IgD-negative memory B cell (primary cell): ENCODE data around the gene PCAT7. TPM values are rescaled to one million over a fixed set of nuclear protein-coding genes. Genes with fewer than 3 reads are reported as not detected.
"Not testable (repeated sequence)": the region's sequence is repeated elsewhere in the genome, so short reads cannot be mapped to it uniquely, and the experiment has no call there.

Experiments
- H3K27ac Mint-ChIP-seq, 3 donors: one replicate each; pipeline ENCODE4 v1.8.0; 2020 to 2022; ENCODE audit warnings: mild to moderate bottlenecking in 3 of 3, mixed read lengths in 3 of 3, moderate library complexity in 1 of 3
- H3K27me3 Mint-ChIP-seq: one replicate; pipeline ENCODE4 v1.8.0; 2021; ENCODE audit warnings: mixed read lengths
- H3K36me3 Mint-ChIP-seq: one replicate; pipeline ENCODE4 v1.8.0; 2020; ENCODE audit warnings: mild to moderate bottlenecking, mixed read lengths
- H3K4me1 Mint-ChIP-seq, 3 donors: one replicate each; pipeline ENCODE4 v1.8.0; 2020 to 2022; ENCODE audit warnings: mixed read lengths in 3 of 3, mild to moderate bottlenecking in 1 of 3
- H3K4me3 Mint-ChIP-seq, 4 donors: one replicate each; pipeline ENCODE4 v1.8.0; 2020 to 2022; ENCODE audit warnings: mild to moderate bottlenecking in 4 of 4, mixed read lengths in 4 of 4, moderate library complexity in 3 of 4
- H3K9me3 Mint-ChIP-seq, 3 donors: one replicate each; pipeline ENCODE4 v1.8.0; 2020 to 2021; ENCODE audit warnings: mixed read lengths in 3 of 3, mild to moderate bottlenecking in 1 of 3
- polyA plus RNA-seq: library from polyadenylated mRNA; unstranded; fragments of 300-500 nt; fragmentation: Illumina TruSeq; gene quantifications from one replicate; pipeline ENCODE4 v1.2.3, GENCODE V29; 2021

The PCAT7 gene
- polyA plus RNA-seq, 1 donor from 2014 or later: not detected

DNA sequence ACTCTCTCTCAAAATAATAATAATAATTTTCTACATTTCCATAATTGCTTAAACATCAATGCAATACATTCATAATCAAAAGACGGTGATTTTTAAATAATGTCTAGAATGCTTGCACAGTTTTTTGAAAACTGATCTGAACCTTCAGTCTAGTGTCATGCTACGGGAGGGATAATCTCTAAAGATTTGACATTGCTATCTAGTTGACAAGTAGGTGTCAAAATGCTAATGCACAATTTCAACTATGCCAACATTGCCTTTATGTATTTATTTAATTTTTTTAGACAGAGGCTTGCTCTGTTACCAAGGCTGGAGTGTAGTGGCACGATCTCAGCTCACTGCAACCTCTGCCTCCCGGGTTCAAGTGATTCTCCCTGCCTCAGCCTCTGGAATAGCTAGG lies 16.0 kb upstream of the PCAT7 start:
- no peaks in the 10 kb centered on the region for H3K9me3 Mint-ChIP-seq
- H3K4me3 Mint-ChIP-seq: no peak overlapping the region
- H3K27ac Mint-ChIP-seq: no peak overlapping the region
- H3K36me3 Mint-ChIP-seq: no peaks in the 10 kb centered on the region
- no peaks in the 10 kb centered on the region for H3K4me1 Mint-ChIP-seq
- H3K27me3 Mint-ChIP-seq: peaks cover 3% of the 10 kb centered on the region

DNA sequence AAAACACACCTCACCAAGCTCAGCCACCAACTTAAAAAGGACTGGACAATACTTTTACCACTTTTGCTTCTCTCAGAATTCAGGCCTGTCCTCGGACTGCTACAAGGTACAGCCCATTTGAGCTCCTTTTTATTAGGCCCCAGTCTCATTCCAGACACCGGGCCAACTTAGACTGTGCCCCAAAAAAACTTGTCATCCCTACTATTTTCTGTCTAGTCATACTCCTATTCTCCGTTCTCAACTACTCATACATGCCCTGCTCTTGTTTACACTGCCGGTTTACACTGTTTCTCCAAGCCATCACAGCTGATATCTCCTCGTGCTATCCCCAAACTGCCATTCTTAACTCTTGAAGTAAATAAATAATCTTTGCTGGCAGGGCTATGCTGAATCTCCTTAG lies 10.5 kb upstream of the PCAT7 start:
- H3K4me1 Mint-ChIP-seq, H3K27ac Mint-ChIP-seq, H3K9me3 Mint-ChIP-seq, H3K36me3 Mint-ChIP-seq, H3K27me3 Mint-ChIP-seq, H3K4me3 Mint-ChIP-seq: not testable (repeated sequence)

DNA sequence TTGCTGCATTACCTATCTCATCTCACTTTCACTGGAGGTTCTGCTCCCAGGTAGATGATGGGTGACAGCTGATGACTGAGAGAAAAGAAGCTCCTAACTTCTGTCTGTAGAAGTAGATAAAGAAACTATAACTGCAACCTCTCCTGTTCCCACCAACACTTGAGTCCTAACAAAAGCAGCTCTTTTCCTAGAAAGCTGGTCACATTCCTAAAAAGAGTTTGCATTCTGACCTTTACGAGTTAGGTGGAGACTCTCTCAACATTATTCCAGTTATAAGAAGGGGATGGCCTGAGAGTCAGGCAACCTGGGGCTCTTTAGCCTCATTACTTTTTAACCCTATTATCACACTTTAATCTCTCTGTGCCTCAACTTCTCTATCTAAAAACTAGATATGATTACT lies 8.9 kb upstream of the PCAT7 start:
- Mint-ChIP-seq H3K36me3 (no peaks in the 10 kb centered on the region), H3K27ac (no peak overlapping the region), H3K27me3 (peaks cover 4% of the 10 kb centered on the region), H3K4me1 (no peaks in the 10 kb centered on the region), H3K9me3 (no peaks in the 10 kb centered on the region), H3K4me3 (no peak overlapping the region)

DNA sequence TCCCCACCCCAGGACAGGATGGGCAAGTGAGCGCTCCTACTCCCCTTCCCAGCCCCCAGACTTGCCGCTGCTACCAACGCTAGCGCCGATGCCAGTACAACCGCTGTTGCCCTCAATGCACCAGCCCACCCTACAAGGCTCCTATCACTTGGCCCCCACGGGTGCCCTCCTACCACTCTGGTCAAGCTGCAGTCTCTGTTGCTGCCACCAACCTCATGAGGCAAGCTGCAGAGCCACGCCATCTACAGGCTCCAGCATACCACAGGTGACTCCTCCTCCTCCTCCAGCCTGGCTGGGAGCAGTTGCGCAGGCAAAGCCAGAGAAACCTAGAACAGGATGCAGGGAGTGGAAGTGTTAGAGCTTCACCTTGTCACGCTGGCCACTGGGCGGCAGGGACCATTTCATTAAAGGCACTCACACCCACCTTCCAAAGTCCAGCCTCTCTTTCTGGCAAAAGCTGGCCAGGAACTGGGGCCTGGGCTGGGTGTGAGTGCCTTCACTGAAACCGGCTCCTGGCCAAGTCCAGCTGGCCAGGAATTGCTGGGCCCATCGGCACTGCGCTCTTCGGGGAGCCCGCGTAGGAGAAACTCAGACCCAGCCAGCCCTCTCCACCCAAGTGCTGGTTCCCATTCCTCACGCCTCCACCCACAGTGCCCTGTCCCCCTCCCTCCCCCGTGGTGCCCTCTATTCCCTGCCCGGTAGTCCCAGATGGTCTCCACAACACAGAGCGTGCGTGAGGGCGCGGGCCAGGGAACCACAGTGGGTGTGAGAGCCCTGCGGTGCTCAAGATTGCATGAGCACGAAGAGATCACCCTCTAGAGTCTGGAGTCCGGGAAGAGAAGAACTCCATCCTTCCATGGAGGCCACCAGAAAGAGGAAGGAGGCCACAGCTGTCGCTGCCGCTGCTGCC lies 1.6 kb upstream of the PCAT7 start:
- H3K27ac Mint-ChIP-seq: no peak overlapping the region
- no peak overlapping the region for H3K4me3 Mint-ChIP-seq
- no peaks in the 10 kb centered on the region for H3K4me1 Mint-ChIP-seq
- H3K36me3 Mint-ChIP-seq: no peaks in the 10 kb centered on the region
- peaks cover 11% of the 10 kb centered on the region for H3K27me3 Mint-ChIP-seq
- no peaks in the 10 kb centered on the region for H3K9me3 Mint-ChIP-seq

DNA sequence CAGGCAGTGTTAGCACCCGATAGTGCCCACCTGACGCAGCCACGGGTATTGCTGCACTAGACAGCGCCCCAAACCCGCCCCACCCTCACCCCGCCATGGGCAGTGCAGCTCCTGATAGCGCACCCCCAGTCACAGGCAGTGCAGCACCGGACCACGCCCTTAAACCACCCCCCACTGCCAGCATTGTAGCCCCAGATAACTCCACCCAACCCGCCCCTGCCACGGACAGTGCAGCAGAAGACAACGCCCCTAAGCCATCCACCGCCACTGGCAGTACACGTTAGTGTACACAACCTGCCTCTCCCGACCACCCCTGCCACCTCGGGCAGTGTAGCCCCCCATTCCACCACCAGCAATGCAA lies 825 bp upstream of the PCAT7 start:
- Mint-ChIP-seq H3K4me1 (no peaks in the 10 kb centered on the region), H3K36me3 (no peaks in the 10 kb centered on the region), H3K9me3 (no peaks in the 10 kb centered on the region), H3K27me3 (peaks cover 11% of the 10 kb centered on the region), H3K27ac (no peak overlapping the region), H3K4me3 (no peak overlapping the region)

DNA sequence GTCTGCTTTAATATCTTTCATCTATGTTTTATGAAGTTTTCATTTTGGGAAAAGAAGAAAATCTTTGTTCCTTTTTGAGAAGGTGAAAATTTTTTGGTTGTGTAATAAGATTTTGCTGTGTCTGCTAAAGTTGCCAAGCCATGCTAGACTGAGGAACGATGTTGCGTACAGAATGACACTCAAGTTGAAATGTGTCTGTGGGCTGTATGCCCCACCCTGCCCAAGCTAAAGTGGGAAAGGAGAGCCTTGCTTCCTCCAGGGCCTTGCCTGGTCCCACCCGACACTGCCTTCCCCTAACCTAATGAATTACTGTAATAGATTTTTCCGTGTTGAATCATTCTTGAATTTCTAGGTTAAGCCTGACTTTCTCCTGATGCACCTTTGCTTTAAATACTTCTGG lies 2.5 kb downstream of the PCAT7 start:
- Mint-ChIP-seq H3K27ac (no peak overlapping the region), H3K27me3 (peaks cover 16% of the 10 kb centered on the region), H3K36me3 (no peaks in the 10 kb centered on the region), H3K9me3 (no peaks in the 10 kb centered on the region), H3K4me3 (no peak overlapping the region), H3K4me1 (no peaks in the 10 kb centered on the region)

DNA sequence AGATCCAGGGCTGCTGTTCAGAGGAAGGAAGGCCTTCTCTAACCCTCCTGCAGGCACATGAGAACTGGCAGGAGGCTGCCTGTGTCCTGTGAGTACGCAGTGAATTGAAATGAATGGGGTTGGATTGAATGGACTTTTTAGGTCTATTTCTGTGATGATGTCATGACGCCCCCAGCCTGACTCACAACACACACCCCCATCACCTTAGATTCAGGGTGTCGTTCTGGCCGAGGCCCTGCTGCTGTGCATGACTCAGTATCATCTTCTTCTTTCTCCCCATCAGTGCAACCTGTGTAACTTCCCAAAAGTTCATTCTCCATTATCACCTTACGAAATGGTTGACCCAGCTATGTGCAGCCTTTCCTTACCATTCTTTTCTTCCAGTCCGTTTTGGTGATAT lies 5.4 kb downstream of the PCAT7 start:
- Mint-ChIP-seq H3K4me1 (no peaks in the 10 kb centered on the region), H3K27me3 (peaks cover 21% of the 10 kb centered on the region), H3K9me3 (peaks cover 0 to 4% (median 0%) of the 10 kb centered on the region in 3 donors), H3K27ac (no peak overlapping the region), H3K36me3 (no peaks in the 10 kb centered on the region), H3K4me3 (no peak overlapping the region)

DNA sequence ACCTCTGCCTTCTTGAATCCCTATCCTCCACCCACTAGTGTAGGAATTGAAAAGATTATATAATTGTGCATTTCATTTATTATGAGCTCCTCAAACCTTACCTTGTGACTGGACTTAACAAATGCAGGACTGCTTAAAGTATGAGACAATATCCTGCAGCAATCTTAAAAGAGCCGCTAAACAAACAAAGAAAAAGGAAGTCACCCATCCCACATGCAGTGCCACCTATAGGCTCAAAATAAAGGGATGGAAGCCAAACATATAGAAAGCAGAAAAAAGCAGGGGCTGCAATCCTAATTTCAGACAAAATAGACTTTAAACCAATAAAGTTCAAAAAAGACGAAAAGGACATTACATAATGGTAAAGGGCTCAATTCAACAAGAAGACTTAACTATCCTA lies 8.7 kb downstream of the PCAT7 start:
- Mint-ChIP-seq H3K4me1 (no peaks in the 10 kb centered on the region), H3K36me3 (no peaks in the 10 kb centered on the region), H3K27me3 (peaks cover 16% of the 10 kb centered on the region), H3K4me3 (no peak overlapping the region), H3K9me3 (peaks cover 0 to 4% (median 0%) of the 10 kb centered on the region in 3 donors), H3K27ac (no peak overlapping the region)

DNA sequence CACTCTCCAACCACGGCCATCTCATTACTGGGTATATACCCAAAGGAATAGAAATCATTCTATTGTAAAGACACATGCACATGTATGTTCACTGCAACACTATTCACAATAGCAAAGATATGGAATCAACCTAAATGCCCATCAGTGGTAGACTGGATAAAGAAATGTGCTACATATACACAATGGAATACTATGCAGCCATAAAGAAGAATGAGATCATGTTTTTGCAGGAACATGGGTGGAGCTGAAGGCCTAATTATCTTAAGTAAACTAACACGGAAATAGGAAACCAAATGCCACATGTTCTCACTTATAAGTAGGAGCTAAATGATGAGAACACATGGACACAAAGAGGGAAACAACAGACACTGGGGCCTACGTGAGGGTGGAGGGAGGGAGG lies 9.4 kb downstream of the PCAT7 start:
- not testable (repeated sequence) for H3K4me1 Mint-ChIP-seq, H3K4me3 Mint-ChIP-seq, H3K9me3 Mint-ChIP-seq, H3K36me3 Mint-ChIP-seq, H3K27ac Mint-ChIP-seq
- peaks cover 15% of the 10 kb centered on the region for H3K27me3 Mint-ChIP-seq

DNA sequence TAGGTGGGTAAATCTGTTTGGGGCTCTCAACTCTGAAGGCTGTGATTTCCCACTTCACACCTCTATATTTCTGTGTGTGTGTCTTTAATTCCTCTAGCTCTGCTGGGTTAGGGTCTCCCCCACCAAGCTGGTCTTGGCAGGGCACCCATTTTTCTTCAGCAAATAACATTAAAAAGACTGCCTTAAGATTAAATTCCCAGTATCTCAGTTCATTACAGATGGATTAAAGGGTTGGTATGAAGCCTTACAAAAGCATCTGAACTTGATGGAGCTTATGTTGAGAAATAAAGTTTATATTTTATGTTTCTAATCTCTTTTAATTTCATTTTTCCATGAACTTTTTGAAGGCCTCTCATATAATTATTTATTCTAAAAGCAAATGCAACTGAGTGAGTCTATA lies 11.7 kb downstream of the PCAT7 start:
- no peak overlapping the region for H3K27ac Mint-ChIP-seq
- peaks cover 11% of the 10 kb centered on the region for H3K27me3 Mint-ChIP-seq
- H3K4me1 Mint-ChIP-seq: no peaks in the 10 kb centered on the region
- peaks cover 0 to 4% (median 0%) of the 10 kb centered on the region in 3 donors for H3K9me3 Mint-ChIP-seq
- no peak overlapping the region for H3K4me3 Mint-ChIP-seq
- no peaks in the 10 kb centered on the region for H3K36me3 Mint-ChIP-seq

DNA sequence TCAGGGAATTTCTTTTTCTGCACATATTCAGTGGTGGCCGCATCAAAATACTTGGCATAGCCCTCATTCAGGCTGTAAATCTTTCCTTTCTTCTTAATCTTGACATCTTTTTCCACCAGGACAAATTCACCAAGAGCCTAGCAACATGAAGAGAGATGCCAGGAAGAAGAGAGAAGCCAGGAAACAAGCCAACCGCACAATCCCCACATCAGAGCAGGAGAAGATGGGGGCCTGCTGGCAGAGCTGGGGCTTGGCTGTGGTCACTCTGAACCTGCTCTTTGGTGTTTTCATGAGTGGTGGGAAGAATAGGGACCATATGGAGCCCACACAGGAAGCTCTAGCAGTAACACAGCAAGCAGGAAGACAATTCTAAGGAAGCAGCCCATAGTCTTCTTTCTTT lies 12.4 kb downstream of the PCAT7 start:
- H3K27me3 Mint-ChIP-seq: peaks cover 10% of the 10 kb centered on the region
- H3K36me3 Mint-ChIP-seq: no peaks in the 10 kb centered on the region
- H3K4me1 Mint-ChIP-seq: no peaks in the 10 kb centered on the region
- H3K4me3 Mint-ChIP-seq: no peak overlapping the region
- H3K27ac Mint-ChIP-seq: no peak overlapping the region
- peaks cover 0 to 4% (median 0%) of the 10 kb centered on the region in 3 donors for H3K9me3 Mint-ChIP-seq

DNA sequence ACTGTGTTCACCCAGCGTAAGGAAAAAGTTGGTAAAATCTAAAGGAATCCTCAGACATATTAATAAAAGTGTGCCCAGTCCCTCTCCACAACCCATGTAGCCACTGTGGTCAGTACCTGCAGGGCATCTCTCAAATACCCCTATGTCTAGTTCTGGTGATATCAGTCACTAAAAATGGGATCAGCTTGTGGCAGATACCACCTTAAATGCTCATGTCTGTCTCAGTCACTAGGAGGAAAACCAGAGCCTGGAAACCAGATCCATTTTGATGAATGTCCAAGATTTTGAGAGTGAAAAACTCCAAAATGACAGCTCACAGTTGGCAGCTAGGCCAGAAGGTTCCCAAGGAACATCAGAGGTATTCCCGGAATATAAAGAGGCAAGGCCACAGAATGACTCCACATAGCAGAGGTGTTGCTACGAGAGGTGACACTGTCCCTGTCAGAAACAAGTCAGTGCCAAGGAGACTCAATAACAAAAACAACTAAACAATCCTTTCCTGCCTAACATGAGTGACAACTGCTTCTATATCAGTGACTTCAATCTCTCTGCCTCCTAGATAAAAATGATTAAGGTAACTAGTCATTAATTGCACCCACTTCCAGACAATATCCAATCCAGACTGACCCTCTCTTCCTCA lies 13.5 kb downstream of the PCAT7 start:
- H3K4me3 Mint-ChIP-seq: no peak overlapping the region
- H3K4me1 Mint-ChIP-seq: no peaks in the 10 kb centered on the region
- H3K27me3 Mint-ChIP-seq: peaks cover 4% of the 10 kb centered on the region
- H3K36me3 Mint-ChIP-seq: no peaks in the 10 kb centered on the region
- H3K27ac Mint-ChIP-seq: no peak overlapping the region
- peaks cover 0 to 4% (median 0%) of the 10 kb centered on the region in 3 donors for H3K9me3 Mint-ChIP-seq

DNA sequence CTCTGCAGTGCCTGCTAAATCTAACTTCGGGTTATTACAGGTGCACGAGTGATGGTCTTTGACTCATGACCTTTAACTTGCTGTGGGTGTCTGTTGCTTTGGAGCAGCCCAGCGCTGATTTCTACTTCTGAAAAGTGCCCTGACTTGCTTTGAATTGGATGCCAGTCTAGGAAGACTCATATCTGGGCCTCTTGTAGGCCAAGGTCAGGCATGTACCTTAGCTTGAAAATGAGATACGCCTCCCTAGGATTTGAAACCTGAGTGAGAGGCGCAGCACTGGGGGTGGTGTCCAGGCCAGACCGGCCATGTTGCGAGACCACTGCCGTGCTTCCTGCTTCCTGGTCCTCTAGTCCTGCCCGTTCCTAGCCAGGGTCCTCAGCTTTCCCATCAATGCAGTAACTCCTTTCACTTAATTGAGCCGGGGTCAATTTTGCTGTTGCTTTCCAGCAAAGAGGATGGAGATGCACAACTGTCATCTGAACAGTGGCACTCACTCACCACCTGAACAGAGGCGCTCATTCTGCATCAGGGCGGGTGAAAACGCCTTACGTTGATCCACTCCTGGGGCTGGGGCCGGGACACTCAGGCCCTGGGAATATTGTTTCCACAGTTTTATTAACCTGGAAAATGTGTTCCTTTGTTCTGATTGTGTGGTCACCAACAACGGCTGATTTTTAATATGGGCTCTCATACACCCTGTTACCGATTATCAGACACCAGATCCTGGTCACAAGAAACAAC lies 14.3 kb downstream of the PCAT7 start:
- Mint-ChIP-seq H3K27ac (no peak overlapping the region), H3K4me1 (no peaks in the 10 kb centered on the region), H3K36me3 (no peaks in the 10 kb centered on the region), H3K9me3 (peaks cover 0 to 3% (median 0%) of the 10 kb centered on the region in 3 donors), H3K4me3 (no peak overlapping the region), H3K27me3 (peaks cover 4% of the 10 kb centered on the region)

DNA sequence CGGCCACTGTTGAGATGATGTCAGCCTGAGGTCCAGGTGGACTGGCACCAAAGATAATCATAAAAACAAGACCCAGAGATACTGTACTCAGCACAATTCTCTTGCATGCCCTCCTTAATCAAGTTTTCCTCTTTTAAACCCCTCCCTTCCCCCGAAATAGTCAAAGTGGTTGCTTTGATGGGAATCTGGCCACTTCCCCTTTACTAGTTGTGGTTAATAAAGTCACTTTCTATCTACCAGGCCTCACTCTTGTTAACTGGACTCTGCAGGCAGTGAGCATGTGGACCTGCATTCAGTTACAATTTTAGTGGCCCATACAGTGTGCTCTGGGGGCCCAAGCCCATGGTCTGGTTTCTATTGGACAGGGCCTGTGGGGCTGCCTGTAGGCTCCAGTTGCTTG lies 21.2 kb downstream of the PCAT7 start:
- Mint-ChIP-seq H3K4me3 (no peak overlapping the region), H3K27me3 (peaks cover 7% of the 10 kb centered on the region), H3K4me1 (peaks cover 0 to 3% (median 3%) of the 10 kb centered on the region in 3 donors), H3K36me3 (no peaks in the 10 kb centered on the region), H3K9me3 (no peaks in the 10 kb centered on the region), H3K27ac (no peak overlapping the region)

DNA sequence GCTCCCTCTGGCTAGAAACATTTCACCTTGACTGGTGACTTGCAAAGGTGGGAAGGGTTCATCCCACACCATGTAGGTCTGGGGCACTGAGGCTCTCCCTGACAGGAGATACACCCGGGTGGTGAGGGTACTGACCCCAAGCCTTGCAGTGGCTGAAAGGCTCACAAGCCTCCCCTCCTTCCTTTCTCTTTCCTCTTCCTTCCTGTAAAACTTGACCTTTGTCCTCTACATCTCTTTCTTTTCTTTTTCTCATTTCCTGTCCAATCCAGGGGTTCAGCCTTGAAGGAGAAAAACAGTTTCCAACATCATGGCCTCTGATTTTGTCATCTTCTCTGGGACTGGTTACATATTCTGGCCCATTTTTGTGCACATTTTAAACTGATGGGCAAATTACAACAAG lies 22.2 kb downstream of the PCAT7 start:
- Mint-ChIP-seq H3K27me3 (peaks cover 7% of the 10 kb centered on the region), H3K4me3 (no peak overlapping the region), H3K27ac (no peak overlapping the region), H3K9me3 (no peaks in the 10 kb centered on the region), H3K4me1 (peaks cover 0 to 3% (median 3%) of the 10 kb centered on the region in 3 donors), H3K36me3 (no peaks in the 10 kb centered on the region)
